H1 (cell line): ENCODE data around the gene PUSL1. TPM values are rescaled to one million over a fixed set of nuclear protein-coding genes. Genes with fewer than 3 reads are reported as not detected.
A peak's percentile ranks its signal among the peaks of the same experiment; 100 is the strongest.

ENCODE experiments used
- EP300 ChIP-seq, 2 experiments: IDR thresholded peaks; 1 replicate in 1 of 2; 2 replicates in 1 of 2; pipeline ENCODE4 v1.6.1; 2011 to 2012; ENCODE audit warnings: low read depth in 2 of 2, low read length in 2 of 2, mild to moderate bottlenecking in 2 of 2, borderline replicate concordance in 1 of 2, inconsistent platforms in 1 of 2, moderate library complexity in 1 of 2
- SUZ12 ChIP-seq: fragments of 200-600 bp; sonication (generic); IDR thresholded peaks from 2 replicates; pipeline ENCODE4 v1.6.1; 2012; ENCODE audit warnings: mild to moderate bottlenecking, inconsistent platforms, low read length, moderate library complexity, mixed read lengths
- polyA plus RNA-seq, 7 experiments: library from polyadenylated mRNA; depleted of rRNA in 3 of 7; stranded (reverse) in 5 of 7; unstranded in 2 of 7; fragments of >200 nt in 5 of 7; fragments of 200-250 nt in 2 of 7; gene quantifications; 1 replicate in 5 of 7; 2 replicates in 1 of 7; 4 replicates in 1 of 7; pipeline versions ENCODE4 v1.2.1 to v1.2.3, GENCODE V29; 2011 to 2013; ENCODE audit warnings: missing spikeins in 2 of 7, mixed read lengths in 2 of 7
- total RNA-seq: library from RNA; stranded (reverse); fragmentation: NEBNext Ultra II Directional; extraction: Animal tissue kit (Norgen Biotek cat#: 25700); gene quantifications from 2 replicates; pipeline ENCODE4 v1.2.1, GENCODE V29; 2021
- TF ChIP-seq, protein P1 (sequence below): IDR thresholded peaks from 2 replicates; pipeline ENCODE4 v1.6.1; 2012; ENCODE audit warnings: inconsistent platforms

Gene PUSL1
- total and polyA plus RNA-seq, 2 of the 8 experiments (the other 6 are each of a cell fraction or from before 2014, with no cell fraction given) = 38.8 to 87.4 TPM

DNA sequence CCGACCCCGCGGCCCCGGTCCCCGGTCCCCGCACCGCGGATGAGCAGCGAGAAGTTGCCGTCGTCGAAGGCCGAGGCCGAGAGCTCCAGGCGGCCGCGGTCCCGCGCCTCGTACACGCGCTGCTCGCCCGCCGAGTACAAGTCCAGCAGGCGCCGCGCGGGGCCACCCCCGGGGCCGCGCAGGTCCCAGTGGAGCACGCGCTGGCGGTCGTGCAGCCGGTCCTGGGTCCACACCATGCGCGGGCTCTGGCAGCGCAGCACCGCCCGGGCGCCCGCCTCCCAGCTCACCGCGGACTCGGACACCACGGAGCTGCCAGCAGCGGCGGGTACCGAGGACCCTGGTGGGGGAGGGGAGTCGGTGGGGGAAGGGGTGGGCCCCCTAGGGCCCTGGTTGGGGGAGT lies 47.0 kb downstream of the PUSL1 start (continued):
- no peak for TF ChIP-seq EP300 (IDR thresholded peaks at IDR 0.05; ENCODE audit: borderline replicate concordance in 1 of 2, low read depth in 2 of 2, low read length in 2 of 2)
- TF ChIP-seq, protein P1, sequence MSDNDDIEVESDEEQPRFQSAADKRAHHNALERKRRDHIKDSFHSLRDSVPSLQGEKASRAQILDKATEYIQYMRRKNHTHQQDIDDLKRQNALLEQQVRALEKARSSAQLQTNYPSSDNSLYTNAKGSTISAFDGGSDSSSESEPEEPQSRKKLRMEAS = peak; percentile 66
- peak; percentile 20; the same call in 1 of the 2 replicates for TF ChIP-seq SUZ12
